NCI-H526 treated with DMSO at 0.1 percent for 48 hours (cell line): ENCODE measurements around the gene MED22.
"Not testable (repeated sequence)": the region's sequence is repeated elsewhere in the genome, so short reads cannot be mapped to it uniquely, and the experiment has no call there.

Source experiments
- DNase-seq: peaks from one replicate; lab custom pipeline; 2025; lab: John Stamatoyannopoulos, UW

MED22 gene

DNA sequence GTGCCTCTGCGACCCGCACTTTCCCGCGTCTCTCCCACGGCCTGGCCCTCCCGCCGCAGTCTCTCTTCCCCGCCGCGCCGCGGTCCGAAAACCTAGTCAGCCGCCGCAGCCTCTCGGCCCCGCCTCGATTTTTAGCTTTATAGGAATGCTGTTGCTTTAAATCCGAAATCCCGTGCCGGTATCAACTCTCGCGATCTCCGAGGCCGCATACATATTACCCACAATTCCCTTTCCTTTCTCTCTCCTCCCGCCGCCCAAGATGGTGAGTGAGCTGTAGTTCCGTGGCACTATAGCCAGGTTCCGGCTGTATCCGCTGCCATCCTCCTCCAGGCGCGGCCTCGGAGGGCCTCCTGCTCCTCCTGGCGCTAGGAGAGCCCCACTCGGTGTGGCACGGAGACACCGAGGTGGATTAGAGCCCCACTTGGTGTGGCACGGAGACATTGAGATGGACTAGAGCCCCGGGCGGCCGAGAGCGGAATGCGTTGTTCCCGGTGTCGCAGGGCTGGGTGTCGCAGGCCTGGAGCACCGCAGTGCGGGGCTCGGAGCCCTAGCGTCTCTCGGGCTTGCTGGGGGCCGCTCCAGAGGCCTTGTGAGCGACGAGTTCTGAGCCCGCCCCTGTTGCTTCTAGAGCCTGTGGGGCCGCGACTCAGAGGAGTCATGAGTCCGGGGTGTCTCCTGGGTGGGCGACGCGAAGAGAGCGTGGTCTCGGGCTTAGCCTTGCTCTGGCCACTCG lies at the start of gene MED22, which contains the start of gene RPL7A:
Gene MED22, minus strand, starts transcription at position 147 of the 733 bp plus-strand sequence. CDS start 1,469 bp downstream, outside the sequence.
Gene RPL7A, plus strand, starts transcription at position 234 of the 733 bp plus-strand sequence. Its CDS starts 26 bp downstream, at position 260.
- DNase-seq, result peak; percentile 78

DNA sequence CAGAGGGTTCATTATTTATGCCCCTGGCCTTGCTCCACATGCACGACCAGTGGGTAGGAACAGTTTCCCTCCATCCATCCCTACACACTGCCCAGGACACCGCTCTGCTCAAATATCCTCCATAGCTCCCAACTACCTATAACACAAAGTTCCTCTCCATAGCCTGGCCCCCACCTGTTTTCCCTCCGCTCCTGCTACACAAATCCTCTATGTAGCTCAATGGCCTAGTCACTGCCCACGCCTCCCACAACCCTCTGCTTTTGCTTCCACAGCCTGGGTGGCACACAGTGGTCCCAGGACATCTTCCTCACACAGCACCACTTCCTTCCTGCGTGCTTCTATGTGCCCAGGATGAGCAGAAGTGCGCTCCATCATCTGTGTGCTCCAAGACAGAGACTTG lies 49.4 kb upstream of the MED22 start:
- DNase-seq, result no peak

DNA sequence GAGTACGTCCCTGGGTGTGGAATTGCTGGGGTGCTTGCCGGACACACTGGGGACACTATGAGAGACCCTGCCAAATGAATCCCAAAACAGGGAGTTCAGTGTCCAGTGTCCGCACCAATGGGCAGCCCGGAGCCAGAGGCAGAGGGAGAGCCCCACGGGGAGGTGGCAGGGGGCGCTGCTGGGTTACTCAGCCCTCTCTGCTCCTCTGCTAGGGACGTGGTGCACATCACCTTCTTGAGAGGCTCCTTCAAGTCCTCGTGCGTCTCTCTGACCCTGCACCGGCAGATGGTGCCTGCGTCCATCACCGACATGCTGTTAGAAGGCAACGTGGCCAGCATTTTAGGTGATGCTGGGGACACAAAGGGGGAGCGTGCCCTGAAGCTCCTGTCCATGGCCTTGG lies 49.0 kb upstream of the MED22 start:
- no peak for DNase-seq

DNA sequence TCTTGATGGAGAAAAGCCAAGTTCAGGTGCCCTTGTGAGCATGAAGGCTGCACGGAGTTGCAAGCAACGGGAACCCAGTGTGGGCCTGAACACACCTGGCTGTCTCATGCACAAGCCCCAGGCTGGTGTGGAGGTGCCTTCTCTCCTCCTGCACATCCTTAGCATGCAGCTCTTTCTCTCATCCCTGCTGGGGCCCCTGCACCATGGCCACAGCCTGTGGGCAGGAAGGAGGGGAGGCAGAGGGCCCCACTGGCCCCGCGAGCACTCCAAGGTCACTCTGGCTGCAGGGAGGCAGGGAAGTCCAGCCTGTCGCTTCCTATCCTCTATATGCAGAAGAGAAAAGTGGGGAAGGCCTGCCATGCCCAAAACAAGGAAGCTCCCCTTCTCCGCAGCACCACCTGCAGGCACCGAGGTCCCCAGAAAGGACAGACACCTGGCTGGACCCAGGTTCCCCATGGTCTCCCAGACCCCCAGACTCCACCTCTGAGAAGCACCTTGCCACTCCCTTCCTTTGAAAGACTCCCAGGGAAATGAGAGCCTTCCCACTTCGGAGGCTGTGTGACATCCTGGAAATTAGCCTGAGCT lies 46.8 kb upstream of the MED22 start:
- no peak for DNase-seq

DNA sequence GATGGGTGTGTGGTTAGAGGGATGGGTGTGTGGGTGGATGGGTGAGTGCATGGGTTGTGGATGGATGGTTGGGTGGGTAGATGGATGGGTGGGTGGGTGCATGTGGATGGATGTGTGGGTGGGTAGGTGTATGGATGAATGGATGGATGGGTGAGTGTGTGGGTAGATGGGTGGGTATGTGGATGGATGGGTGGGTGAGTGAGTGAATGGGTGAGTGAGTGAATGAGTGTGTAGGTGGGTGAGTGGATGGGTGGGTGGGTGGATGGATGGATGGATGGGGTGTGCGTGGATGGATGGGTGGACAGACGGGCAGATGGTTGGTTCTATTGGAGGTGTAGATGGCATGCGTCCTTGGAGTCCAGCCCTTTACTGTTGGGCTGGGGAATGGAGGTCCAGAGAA lies 45.5 kb upstream of the MED22 start:
- DNase-seq, result no peak

DNA sequence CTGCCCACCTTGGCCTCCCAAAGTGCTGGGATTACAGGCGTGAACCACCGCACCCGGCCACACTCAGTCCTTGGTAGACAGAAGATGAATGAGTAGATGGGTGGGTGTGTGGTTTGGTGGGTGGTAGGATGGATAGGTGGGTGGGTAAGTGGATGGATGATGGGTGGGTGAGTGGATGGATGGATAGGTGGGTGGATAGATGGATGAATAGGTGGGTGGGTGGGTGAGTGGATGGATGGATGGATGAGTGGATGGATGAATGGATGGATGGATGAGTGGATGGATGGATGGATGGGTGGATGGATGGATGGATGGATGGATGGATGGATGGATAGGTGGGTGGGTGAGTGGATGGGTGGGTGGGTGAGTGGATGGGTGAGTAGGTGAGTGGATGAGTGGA lies 44.4 kb upstream of the MED22 start:
- not testable (repeated sequence) for DNase-seq

DNA sequence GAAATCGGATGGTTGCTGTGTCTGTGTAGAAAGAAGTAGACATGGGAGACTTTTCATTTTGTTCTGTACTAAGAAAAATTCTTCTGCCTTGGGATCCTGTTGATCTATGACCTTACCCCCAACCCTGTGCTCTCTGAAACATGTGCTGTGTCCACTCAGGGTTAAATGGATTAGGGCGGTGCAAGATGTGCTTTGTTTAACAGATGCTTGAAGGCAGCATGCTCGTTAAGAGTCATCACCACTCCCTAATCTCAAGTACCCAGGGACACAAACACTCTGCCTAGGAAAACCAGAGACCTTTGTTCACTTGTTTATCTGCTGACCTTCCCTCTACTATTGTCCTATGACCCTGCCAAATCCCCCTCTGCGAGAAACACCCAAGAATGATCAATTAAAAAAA lies 43.5 kb upstream of the MED22 start:
- not testable (repeated sequence) for DNase-seq

DNA sequence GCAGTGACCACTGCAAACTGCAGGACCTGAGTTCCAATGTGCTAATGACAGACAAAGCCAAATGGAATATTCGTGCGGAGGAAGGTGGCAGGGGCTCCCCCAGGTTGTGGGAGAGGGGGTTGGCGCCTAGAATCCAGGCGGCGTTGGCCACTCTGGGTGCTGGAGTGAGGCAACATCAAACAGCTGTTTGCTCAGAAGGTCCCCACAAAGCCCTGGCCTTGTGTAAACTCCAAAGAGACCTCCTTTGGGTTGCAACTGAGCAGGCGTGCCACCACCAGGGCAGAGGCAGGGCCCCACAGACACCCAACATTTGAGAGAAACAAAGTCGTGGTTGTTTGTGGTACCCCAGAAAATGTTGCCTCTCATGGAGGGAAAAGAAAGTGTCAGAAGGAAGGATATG lies 42.8 kb upstream of the MED22 start:
- DNase-seq, result no peak

DNA sequence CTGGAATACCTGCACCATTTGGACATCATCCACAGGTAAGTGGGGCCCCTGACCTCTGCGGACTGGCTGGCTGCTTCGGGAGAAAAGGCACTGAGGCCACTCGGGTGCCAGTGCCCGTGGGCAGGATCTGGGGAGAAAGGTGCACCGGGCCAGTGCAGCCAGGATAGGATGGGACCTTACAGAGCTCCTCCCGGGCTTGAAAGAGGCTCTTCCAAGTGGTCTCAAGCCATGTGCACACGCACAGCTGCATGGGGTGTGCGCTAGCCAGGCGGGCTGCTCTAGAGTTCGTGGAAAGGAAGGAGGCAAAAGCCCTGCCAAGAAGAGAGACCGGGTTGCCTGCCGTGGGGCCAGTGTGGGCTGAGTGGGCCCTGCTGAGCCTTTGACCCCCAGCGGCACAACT lies 41.6 kb upstream of the MED22 start:
- no peak for DNase-seq

DNA sequence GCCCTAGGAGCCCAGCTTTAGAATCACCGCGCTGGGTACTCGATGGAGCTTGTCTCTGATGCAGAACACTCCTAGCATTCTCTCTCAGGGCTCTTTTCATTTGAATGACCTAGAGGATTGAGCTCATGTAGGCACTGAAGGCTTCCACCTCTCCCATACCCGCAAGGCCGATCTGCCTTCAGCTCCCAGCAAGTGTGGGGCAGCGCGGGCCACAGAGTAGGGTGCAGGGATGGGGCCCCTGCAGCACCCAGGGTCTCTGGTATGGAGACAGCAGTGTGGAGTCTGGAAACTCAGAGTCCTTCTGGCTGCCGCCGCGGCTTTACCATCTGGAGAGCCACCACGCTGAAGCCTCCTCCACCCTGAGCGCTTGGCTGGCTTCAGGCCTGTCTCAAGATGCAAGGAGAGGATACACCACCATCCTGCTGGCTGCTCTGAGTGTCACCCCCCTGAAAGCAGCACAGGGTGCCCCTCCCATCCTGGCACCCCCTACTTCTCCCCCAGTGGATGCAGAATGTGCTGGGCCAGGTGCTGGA lies 41.2 kb upstream of the MED22 start:
- no peak for DNase-seq

DNA sequence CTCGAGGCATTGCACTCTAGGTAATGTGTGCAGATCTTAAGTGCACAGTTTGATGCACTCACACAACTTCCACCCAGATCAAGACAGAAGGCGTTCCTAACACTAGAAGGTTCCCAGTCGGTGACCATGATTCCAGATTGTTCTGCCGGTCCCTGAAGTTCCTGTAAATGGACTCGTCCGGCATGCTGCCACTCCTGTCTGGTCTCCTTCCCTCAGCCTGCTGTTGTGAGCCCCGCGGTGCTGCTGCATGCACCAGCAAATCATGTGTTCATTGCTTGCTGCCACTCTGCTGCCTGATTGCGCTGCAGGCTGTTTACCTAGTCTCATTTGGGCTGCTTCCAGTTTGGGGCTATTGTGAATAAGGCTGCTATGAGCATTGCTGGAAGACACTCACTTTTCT lies 39.7 kb upstream of the MED22 start:
- no peak for DNase-seq

DNA sequence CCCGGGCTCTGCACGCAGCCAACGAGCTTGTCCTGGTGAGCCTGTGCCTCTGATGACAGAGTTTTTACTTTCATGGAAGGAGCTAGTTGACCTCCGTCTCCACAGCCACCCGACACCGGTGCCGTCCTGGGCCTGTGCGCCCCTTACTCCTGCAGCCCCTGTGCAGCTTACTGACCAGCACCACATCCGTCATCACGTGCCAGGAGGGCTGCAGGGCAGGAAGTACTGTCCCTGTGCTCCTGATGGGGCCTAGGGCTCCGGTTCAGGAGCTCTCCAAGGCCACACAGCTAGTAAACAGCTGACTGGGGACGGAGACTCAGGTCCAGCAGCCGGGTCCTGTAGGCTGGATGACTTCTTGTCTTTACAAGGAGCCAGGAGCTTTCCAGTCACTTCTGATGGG lies 38.4 kb upstream of the MED22 start:
- DNase-seq, result no peak

DNA sequence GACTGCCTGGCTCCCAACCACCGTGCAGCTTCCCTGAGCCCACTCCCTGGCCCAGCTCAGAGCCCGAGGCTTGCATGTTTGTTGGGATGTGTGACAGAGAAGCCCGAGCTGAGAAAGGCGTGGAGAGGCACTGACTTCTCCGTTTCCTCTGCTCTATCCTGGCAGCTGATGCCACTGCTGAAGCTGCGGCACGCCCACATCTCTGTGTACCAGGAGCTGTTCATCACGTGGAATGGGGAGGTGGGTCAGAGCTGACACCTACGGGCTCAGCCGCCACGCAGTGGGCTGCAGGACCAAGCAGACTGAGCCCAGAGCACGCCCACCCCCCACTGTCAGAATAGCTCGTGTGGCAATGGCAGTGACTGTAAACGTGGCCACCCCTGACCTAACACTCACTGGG lies 37.5 kb upstream of the MED22 start:
- DNase-seq, result no peak

DNA sequence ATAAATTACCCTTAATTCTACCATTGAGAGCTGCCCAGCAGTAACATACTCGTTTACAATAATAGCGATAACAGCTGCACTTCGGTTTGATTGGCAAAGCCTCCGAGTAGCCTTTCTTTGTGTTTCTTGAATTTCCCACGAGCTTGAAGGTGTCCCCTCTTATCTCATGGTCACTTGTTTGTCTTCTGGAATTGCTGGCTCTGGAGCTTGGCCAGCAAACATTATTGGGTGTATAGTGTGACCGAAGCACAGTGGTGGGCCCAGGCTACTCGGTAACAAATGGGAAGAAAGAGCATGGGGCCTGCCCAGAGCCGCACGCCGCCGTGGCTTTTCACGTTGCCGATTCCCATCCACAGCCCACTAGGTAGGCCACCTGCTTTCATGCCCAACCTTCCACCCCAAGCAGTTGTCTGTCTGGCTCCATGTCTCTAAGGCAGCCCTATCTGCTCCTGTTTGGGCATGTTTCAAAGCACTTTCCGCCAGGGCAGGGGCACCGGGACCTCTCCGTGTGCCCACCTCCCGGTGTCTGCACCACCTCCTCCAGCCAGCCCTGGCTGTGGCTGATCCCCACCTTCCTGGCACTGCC lies 36.9 kb upstream of the MED22 start:
- DNase-seq, result no peak

DNA sequence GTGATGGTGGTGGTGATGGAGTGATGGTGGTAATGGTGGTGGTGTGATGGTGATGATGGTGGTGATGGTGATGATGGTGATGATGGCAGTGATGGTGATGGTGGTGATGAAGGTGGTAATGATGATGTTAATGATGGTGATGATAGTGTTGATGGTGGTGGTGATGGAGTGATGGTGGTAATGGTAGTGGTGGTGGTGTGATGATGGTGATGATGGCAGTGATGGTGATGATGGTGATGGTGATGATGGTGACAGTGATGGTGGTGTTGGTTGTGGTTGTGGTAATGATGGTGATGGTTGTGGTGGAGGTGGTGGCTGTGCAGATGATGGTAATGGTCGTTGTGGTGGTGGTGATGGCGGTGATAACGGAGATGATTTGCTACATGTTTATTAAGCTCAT lies 35.5 kb upstream of the MED22 start:
- DNase-seq, result no peak

DNA sequence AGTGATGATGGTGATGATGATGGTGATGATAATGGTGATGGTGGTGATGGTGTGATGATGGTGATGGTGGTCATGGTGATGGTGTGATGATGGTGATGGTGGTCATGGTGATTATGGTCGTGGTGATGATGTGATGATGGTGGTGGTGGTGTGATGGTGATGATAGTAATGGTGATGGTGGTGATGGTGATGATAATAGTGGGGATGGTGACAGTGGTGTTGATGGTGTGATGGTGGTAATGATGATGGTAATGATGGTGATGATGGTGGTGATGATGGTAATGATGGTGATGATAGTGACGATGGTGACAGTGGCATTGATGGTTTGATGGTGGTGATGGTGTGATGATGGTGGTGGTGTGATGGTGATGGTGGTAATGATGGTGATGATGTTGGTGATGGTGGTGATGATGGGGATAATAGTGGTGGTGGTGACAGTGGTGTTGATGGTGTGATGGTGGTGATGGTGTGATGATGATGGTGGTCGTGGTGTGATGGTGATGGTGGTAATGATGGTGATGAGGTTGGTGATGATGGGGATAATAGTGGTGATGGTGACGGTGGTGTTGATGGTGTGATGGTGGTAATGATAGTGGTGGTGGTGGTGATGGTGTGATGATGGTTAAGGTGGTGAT lies 34.7 kb upstream of the MED22 start:
- no peak for DNase-seq

DNA sequence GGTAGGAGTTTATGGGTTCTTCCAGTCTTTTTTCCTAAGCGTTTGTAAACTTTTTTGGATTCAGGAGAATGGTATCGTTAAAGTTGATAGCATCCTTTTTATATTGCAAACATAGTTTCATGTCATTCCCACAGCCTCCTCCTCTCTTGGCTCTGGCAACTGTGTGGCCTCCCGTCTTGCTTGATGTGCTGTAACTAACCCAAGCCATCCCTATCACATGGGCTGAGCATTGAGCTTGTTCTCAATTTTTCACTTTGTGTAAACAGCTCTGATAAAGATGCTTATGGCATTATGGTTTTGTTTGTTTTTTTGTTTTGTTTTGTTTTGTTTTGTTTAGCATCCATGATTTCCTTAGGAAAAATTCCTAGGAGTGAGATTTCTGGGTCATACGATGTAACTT lies 32.8 kb upstream of the MED22 start:
- DNase-seq, result no peak

DNA sequence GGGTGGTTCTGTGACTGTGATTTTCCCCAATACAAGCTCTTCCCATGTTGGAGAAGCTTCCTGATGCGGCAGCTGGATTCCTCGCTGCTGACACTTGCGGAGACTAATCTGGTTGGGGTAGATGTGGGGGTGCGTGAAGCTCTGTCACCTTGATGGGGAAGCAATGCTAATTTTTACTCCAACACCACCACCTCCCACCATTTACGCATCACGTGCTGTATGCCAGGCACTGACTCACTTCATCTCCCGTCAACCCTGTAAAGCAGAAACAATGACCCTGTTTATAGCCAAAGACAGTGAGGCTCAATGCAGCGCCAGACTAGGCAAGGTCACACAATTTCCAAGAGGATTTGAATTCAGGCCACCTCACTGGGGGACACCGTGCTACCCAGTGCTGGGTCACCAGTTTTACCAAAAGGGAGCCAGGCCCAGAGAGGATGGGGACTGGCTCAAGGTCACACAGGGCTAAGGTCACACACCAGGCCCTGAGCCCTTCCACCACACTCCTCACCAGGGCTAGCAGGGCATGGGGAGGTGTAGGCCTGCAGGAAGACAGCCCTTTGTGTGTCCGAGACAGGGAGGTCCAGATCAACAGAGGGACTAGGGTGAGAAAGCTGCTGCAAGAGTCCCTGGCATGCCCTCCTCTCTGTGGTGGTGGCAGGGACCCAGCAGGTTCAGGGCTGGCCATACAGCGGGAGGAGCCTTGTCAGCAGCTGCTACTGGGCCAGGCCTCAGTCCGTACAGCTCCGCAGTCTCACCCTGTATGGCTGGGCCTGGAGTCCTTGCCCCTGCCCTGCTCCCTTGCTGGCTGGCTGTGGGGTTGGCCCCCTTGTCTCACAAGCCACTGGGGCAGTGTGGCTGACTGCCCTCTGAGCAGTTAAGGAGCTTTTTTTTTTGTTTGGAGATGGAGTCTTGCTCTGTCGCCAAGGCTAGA lies 31.5 kb upstream of the MED22 start:
- no peak for DNase-seq

DNA sequence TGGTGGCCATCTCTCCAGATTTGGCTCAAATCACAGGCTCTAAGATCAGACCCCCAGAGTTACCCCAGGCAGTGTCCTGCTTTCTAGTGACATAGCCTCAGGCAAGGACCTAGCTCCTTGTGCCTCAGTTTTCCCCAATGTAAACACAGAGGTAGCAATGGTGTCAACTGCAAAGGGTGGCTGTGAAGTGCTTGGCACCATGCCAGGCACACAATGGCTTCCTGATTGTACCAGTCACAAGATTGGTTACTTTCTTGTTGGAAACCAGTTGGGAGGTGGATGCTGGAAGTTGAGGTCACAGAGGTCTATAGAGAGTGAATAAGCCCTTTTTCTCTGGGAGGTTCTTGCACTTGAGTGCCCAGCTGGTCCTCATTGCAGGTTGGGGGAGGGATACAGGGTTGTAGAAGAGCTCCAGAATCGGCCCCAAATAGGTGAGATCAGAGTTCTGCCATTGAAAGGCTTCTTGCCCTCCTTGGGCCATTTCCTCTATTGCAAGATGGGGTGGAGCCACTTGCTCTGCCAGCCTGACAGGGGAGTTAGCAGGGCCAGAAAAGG lies 30.6 kb upstream of the MED22 start:
- DNase-seq, result no peak

DNA sequence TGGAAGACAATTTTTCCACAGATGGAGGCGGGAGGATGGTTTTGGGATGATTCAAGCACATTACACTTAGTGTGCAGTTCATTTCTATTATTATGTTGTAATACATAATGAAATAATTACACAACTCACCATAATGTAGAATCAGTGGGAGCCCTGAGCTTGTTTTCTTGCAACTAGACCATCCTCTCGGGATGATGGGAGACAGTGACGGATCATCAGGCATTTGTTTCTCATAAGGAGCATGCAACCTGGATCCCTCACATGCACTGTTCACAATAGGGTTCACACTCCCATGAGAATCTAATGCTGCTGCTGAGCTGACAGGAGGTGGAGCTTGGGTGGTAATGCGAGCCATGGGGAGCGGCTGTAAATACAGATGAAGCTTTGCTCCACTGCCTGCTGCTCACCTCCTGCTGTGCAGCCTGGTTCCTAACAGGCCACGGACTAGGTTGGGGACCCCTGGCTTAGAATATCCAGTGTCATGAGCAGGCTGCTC lies 29.8 kb upstream of the MED22 start:
- DNase-seq, result no peak

DNA sequence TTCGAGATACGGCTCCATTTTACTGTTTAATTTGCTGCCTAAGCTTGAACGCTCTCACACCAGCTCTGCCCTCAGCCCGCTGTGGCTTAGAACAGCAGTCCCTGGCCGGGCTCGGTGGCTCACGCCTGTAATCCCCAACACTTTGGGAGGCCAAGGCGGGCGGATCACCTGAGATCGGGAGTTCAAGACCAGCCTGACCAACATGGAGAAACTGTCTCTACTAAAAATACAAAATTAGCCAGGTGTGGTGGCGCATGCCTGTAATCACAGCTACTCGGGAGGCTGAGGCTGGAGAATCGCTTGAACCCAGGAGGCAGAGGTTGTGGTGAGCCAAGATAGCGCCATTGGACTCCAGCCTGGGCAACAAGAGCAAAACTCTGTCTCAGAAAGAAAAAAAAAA lies 29.3 kb upstream of the MED22 start:
- DNase-seq, result not testable (repeated sequence)
